OCI-LY3 (cell line): ENCODE measurements around the gene CEP120.
"Not testable (repeated sequence)": the region's sequence is repeated elsewhere in the genome, so short reads cannot be mapped to it uniquely, and the experiment has no call there.

ENCODE experiments used
- H2AFZ ChIP-seq: fragments of 200-600, 300-600 bp; shearing (Covaris generic); 2 replicates; pipeline ENCODE4 v1.6.0; 2014; ENCODE audit warnings: antibody characterized with exemption, low read depth, low read length
- H3K27ac ChIP-seq: fragments of 200-600, 300-600 bp; sonication (generic); 2 replicates; pipeline ENCODE4 v1.5.1; 2014; ENCODE audit warnings: mild to moderate bottlenecking, low read length, moderate library complexity, mixed read lengths
- H3K27me3 ChIP-seq: fragments of 200-600, 300-600 bp; sonication (generic); 2 replicates; pipeline ENCODE4 v1.6.1; 2014; ENCODE audit warnings: low read depth, low read length, mixed read lengths
- H3K36me3 ChIP-seq: fragments of 200-600, 300-600 bp; sonication (generic); replicated peaks from 2 replicates; pipeline ENCODE3; 2014; ENCODE audit warnings: low read depth, low read length, mixed read lengths
- H3K4me1 ChIP-seq: fragments of 300-600, 200-600 bp; sonication (generic); 2 replicates; pipeline ENCODE4 v1.6.1; 2014; ENCODE audit warnings: low read length, mixed read lengths
- H3K4me2 ChIP-seq: fragments of 200-600, 300-600 bp; sonication (generic); 2 replicates; pipeline ENCODE4 v1.6.1; 2014; ENCODE audit warnings: low read length, mixed read lengths
- H3K4me3 ChIP-seq: fragments of 300-600, 200-600 bp; sonication (generic); 2 replicates; pipeline ENCODE4 v1.5.1; 2014; ENCODE audit warnings: antibody characterized with exemption, mild to moderate bottlenecking, low read length, moderate library complexity
- H3K79me2 ChIP-seq: fragments of 300-600, 200-600 bp; shearing (Covaris generic); 2 replicates; pipeline ENCODE4 v1.6.1; 2014; ENCODE audit warnings: mild to moderate bottlenecking, low read length, mixed read lengths
- H3K9ac ChIP-seq: fragments of 300-600, 200-600 bp; shearing (Covaris generic); 2 replicates; pipeline ENCODE4 v1.6.0; 2014; ENCODE audit warnings: mild to moderate bottlenecking, low read length, moderate library complexity
- H3K9me3 ChIP-seq: fragments of 200-600, 300-600 bp; shearing (Covaris generic); 2 replicates; pipeline ENCODE4 v1.6.1; 2014; ENCODE audit warnings: low read length, mixed read lengths; ENCODE audit not compliant: insufficient read depth
- H4K20me1 ChIP-seq: fragments of 200-600, 300-600 bp; sonication (generic); 2 replicates; pipeline ENCODE4 v1.6.1; 2016; ENCODE audit warnings: low read length, mixed read lengths; ENCODE audit not compliant: insufficient read depth
- CTCF ChIP-seq: fragments of 200-600, 300-600 bp; sonication (generic); IDR thresholded peaks from 2 replicates; pipeline ENCODE4 v1.5.1; 2014; ENCODE audit warnings: antibody characterized with exemption, low read length, low read depth
- EZH2phosphoT487 ChIP-seq: fragments of 200-600 bp; shearing (Covaris generic); IDR thresholded peaks from 2 replicates; pipeline ENCODE4 v1.6.1; 2018; ENCODE audit warnings: antibody characterized with exemption, mixed run types, low read depth

Gene CEP120

GRCh38 chr5:123460296-123460729 lies 37.1 kb upstream of the CEP120 start:
- H3K4me3 ChIP-seq: no peak overlapping the region
- H3K9me3 ChIP-seq: no peaks in the 10 kb centered on the region
- H3K4me1 ChIP-seq: peaks cover 8% of the 10 kb centered on the region
- TF ChIP-seq CTCF (no peak), EZH2phosphoT487 (no peak)
- H3K27ac ChIP-seq: no peak overlapping the region
- no peaks in the 10 kb centered on the region for H4K20me1 ChIP-seq
- H3K36me3 ChIP-seq: no peaks in the 10 kb centered on the region
- no peak overlapping the region for H3K4me2 ChIP-seq
- no peak overlapping the region for H3K9ac ChIP-seq
- no peak overlapping the region for H2AFZ ChIP-seq
- no peaks in the 10 kb centered on the region for H3K79me2 ChIP-seq
- H3K27me3 ChIP-seq: peaks cover 4% of the 10 kb centered on the region; the same call in 1 of the 2 replicates

- H2AFZ ChIP-seq: not testable (repeated sequence)
Measured at GRCh38 chr5:123458994-123459393, 35.8 kb upstream of the CEP120 start.

GRCh38 chr5:123456242-123456641 lies 33.0 kb upstream of the CEP120 start:
- no peak overlapping the region for H3K9ac ChIP-seq
- no peaks in the 10 kb centered on the region for H4K20me1 ChIP-seq
- peaks cover 15% of the 10 kb centered on the region for H3K4me1 ChIP-seq
- H3K27me3 ChIP-seq: peaks cover 25% of the 10 kb centered on the region
- no peak overlapping the region for H3K4me2 ChIP-seq
- H3K9me3 ChIP-seq: no peaks in the 10 kb centered on the region
- H3K4me3 ChIP-seq: no peak overlapping the region
- H2AFZ ChIP-seq: no peak overlapping the region
- no peak for TF ChIP-seq CTCF
- H3K36me3 ChIP-seq: no peaks in the 10 kb centered on the region
- H3K79me2 ChIP-seq: no peaks in the 10 kb centered on the region
- no peak overlapping the region for H3K27ac ChIP-seq

More at GRCh38 chr5:123458994-123459393, 35.8 kb upstream of the CEP120 start:
- not testable (repeated sequence) for H3K36me3 ChIP-seq, H3K4me3 ChIP-seq, H3K4me2 ChIP-seq, H3K9ac ChIP-seq, H4K20me1 ChIP-seq, H3K27ac ChIP-seq, H3K79me2 ChIP-seq, H3K9me3 ChIP-seq
- peaks cover 15% of the 10 kb centered on the region for H3K4me1 ChIP-seq
- H3K27me3 ChIP-seq: peaks cover 14% of the 10 kb centered on the region

- Histone ChIP-seq H2AFZ (no peak overlapping the region), H3K4me1 (peaks cover 15% of the 10 kb centered on the region), H3K27me3 (peaks cover 31% of the 10 kb centered on the region), H3K9me3 (no peaks in the 10 kb centered on the region), H3K4me2 (peak overlapping the region; percentile 8; the same call in 1 of the 2 replicates), H3K4me3 (no peak overlapping the region), H3K79me2 (no peaks in the 10 kb centered on the region), H4K20me1 (no peaks in the 10 kb centered on the region), H3K27ac (no peak overlapping the region), H3K36me3 (no peaks in the 10 kb centered on the region), H3K9ac (no peak overlapping the region)
- TF ChIP-seq EZH2phosphoT487: no peak
- TF ChIP-seq CTCF: no peak
Measured at GRCh38 chr5:123455640-123456039, 32.4 kb upstream of the CEP120 start.

GRCh38 chr5:123455095-123455494 lies 31.9 kb upstream of the CEP120 start:
- Histone ChIP-seq H3K4me3 (no peak overlapping the region), H3K79me2 (no peaks in the 10 kb centered on the region), H3K9me3 (no peaks in the 10 kb centered on the region), H3K4me2 (no peak overlapping the region), H3K27ac (no peak overlapping the region), H2AFZ (no peak overlapping the region), H3K36me3 (no peaks in the 10 kb centered on the region), H3K27me3 (peaks cover 36% of the 10 kb centered on the region), H3K4me1 (peaks cover 15% of the 10 kb centered on the region), H4K20me1 (no peaks in the 10 kb centered on the region), H3K9ac (no peak overlapping the region)
- no peak for TF ChIP-seq EZH2phosphoT487
